IMR-90 (cell line): ENCODE measurements around the gene RAB11B. TPM values are rescaled to one million over a fixed set of nuclear protein-coding genes. Genes with fewer than 3 reads are reported as not detected.

Source experiments
- ATAC-seq: fragments of 200-7000 bp; cut with Tn5 transposase; 2 replicates; pipeline ENCODE4 v1.9.1; 2020; ENCODE audit warnings: low read depth, mild to moderate bottlenecking, moderate library complexity
- BruUV-seq: library from RNA; stranded (reverse); fragments of 400-500 nt; replicated peaks from 2 replicates; lab custom pipeline; 2021; lab: Mats Ljungman, UMichigan
- CTCF ChIA-PET: fragments of 300-600 bp; formaldehyde crosslinking; extraction: SDS; loops from one replicate; lab custom pipeline; 2021; ENCODE audit warnings: antibody characterized with exemption; lab: Yijun Ruan, JAX
- POLR2A ChIA-PET: fragments of 300-600 bp; sonication (Branson Sonifier 250); formaldehyde crosslinking; loops from one replicate; lab custom pipeline; 2022; ENCODE audit warnings: antibody characterized with exemption; ENCODE audit not compliant: unreplicated experiment; lab: Charles Lee
- DNase-seq: peaks from one replicate; pipeline ENCODE4 v3.0.0; 2013
- H2AFZ ChIP-seq: replicated peaks from 2 replicates; pipeline ENCODE3; 2013; ENCODE audit warnings: low read length, mild to moderate bottlenecking; ENCODE audit not compliant: poor library complexity
- H2AK5ac ChIP-seq: 2 replicates; pipeline ENCODE4 v1.6.1; 2013; ENCODE audit warnings: low read depth, low read length, inconsistent platforms
- H2AK9ac ChIP-seq: replicated peaks from 2 replicates; pipeline ENCODE3; 2013; ENCODE audit warnings: mild to moderate bottlenecking, low read depth, low read length, moderate library complexity; ENCODE audit not compliant: poor library complexity
- H2BK120ac ChIP-seq: 2 replicates; pipeline ENCODE4 v1.6.1; 2013; ENCODE audit warnings: low read depth, low read length, inconsistent platforms
- H2BK15ac ChIP-seq: 3 replicates; pipeline ENCODE4 v1.6.1; 2013; ENCODE audit warnings: low read depth, low read length, inconsistent platforms
- H2BK20ac ChIP-seq: 2 replicates; pipeline ENCODE4 v1.6.1; 2013; ENCODE audit warnings: low read depth, mild to moderate bottlenecking, inconsistent platforms, low read length, moderate library complexity
- H2BK5ac ChIP-seq: 2 replicates; pipeline ENCODE4 v1.6.1; 2013; ENCODE audit warnings: mild to moderate bottlenecking, low read depth, low read length, inconsistent platforms; ENCODE audit not compliant: poor library complexity, severe bottlenecking
- H3K14ac ChIP-seq: replicated peaks from 2 replicates; pipeline ENCODE4 v1.6.1; 2013; ENCODE audit warnings: low read depth, low read length, inconsistent platforms
- H3K18ac ChIP-seq: 2 replicates; pipeline ENCODE4 v1.6.1; 2013; ENCODE audit warnings: low read depth, low read length, control low read depth
- H3K23ac ChIP-seq: 2 replicates; pipeline ENCODE4 v1.6.1; 2013; ENCODE audit warnings: low read depth, low read length, inconsistent platforms
- H3K27ac ChIP-seq: 2 replicates; pipeline ENCODE4 v1.5.1; 2013; ENCODE audit warnings: mild to moderate bottlenecking, control low read depth, low read length; ENCODE audit not compliant: insufficient read depth
- H3K27me3 ChIP-seq: 2 replicates; pipeline ENCODE4 v1.6.1; 2013; ENCODE audit warnings: low read length; ENCODE audit not compliant: control insufficient read depth, insufficient read depth
- H3K36me3 ChIP-seq: 2 replicates; pipeline ENCODE4 v1.6.1; 2013; ENCODE audit warnings: low read length, mixed read lengths; ENCODE audit not compliant: control insufficient read depth, insufficient read depth
- H3K4ac ChIP-seq: 2 replicates; pipeline ENCODE4 v1.6.1; 2013; ENCODE audit warnings: low read depth, low read length, inconsistent platforms
- H3K4me1 ChIP-seq: 2 replicates; pipeline ENCODE4 v1.6.1; 2013; ENCODE audit warnings: low read length, mixed read lengths; ENCODE audit not compliant: control insufficient read depth, insufficient read depth
- H3K4me2 ChIP-seq: 2 replicates; pipeline ENCODE4 v1.6.1; 2013; ENCODE audit warnings: low read depth, mild to moderate bottlenecking, control low read depth, low read length, moderate library complexity
- H3K4me3 ChIP-seq: 2 replicates; pipeline ENCODE4 v1.5.1; 2013; ENCODE audit warnings: low read depth, mild to moderate bottlenecking, control low read depth, low read length, moderate library complexity; ENCODE audit not compliant: insufficient read depth
- H3K56ac ChIP-seq: 2 replicates; pipeline ENCODE4 v1.6.1; 2013; ENCODE audit warnings: low read length, inconsistent platforms; ENCODE audit not compliant: insufficient read depth; ENCODE audit errors: extremely low read depth
- H3K79me1 ChIP-seq, 2 experiments: 2 replicates each; pipeline ENCODE4 v1.6.1; 2013; ENCODE audit warnings: low read length in 2 of 2, inconsistent platforms in 1 of 2, low read depth in 1 of 2
- H3K9ac ChIP-seq: 2 replicates; pipeline ENCODE4 v1.6.1; 2013; ENCODE audit warnings: low read depth, low read length, control low read depth
- H3K9me1 ChIP-seq: 2 replicates; pipeline ENCODE4 v1.6.1; 2013; ENCODE audit warnings: low read length, inconsistent platforms; ENCODE audit not compliant: insufficient read depth
- H3K9me3 ChIP-seq: 2 replicates; pipeline ENCODE4 v1.6.1; 2013; ENCODE audit warnings: low read length; ENCODE audit not compliant: control insufficient read depth, insufficient read depth
- H4K20me1 ChIP-seq: 2 replicates; pipeline ENCODE4 v1.6.1; 2013; ENCODE audit warnings: low read length, inconsistent platforms; ENCODE audit not compliant: insufficient read depth
- H4K5ac ChIP-seq: 2 replicates; pipeline ENCODE4 v1.6.1; 2013; ENCODE audit warnings: mild to moderate bottlenecking, low read depth, low read length, control low read depth
- H4K8ac ChIP-seq, 2 experiments: 2 replicates each; pipeline ENCODE4 v1.6.1; 2013; ENCODE audit warnings: low read depth in 2 of 2, low read length in 2 of 2, control low read depth in 1 of 2, inconsistent platforms in 1 of 2
- H4K91ac ChIP-seq: 2 replicates; pipeline ENCODE4 v1.6.1; 2013; ENCODE audit warnings: low read depth, low read length, inconsistent platforms; ENCODE audit not compliant: insufficient read depth
- BHLHE40 ChIP-seq: fragments of 150-350 bp; IDR thresholded peaks from 2 replicates; pipeline ENCODE4 v1.6.1; 2016; ENCODE audit warnings: mild to moderate bottlenecking, low read depth, low read length
- CTCF ChIP-seq: conservative IDR thresholded peaks from 2 replicates; pipeline ENCODE4 v1.5.1; 2012; ENCODE audit warnings: mild to moderate bottlenecking, low read depth, low read length, improper control_type of control experiment
- ELK1 ChIP-seq: fragments of 150-350 bp; IDR thresholded peaks from 2 replicates; pipeline ENCODE4 v1.6.1; 2016; ENCODE audit warnings: low read depth, mild to moderate bottlenecking, low read length, moderate library complexity, borderline replicate concordance
- FOS ChIP-seq: fragments of 150-350 bp; IDR thresholded peaks from 2 replicates; pipeline ENCODE4 v1.6.1; 2016; ENCODE audit warnings: low read depth, low read length
- MAFK ChIP-seq: IDR thresholded peaks from 2 replicates; pipeline ENCODE4 v1.6.1; 2012; ENCODE audit warnings: low read depth, low read length, improper control_type of control experiment
- MAZ ChIP-seq: IDR thresholded peaks from 2 replicates; pipeline ENCODE4 v1.6.1; 2012; ENCODE audit warnings: low read depth, mild to moderate bottlenecking, low read length, improper control_type of control experiment, moderate library complexity, borderline replicate concordance
- MXI1 ChIP-seq: IDR thresholded peaks from 2 replicates; pipeline ENCODE4 v1.6.1; 2012; ENCODE audit warnings: low read depth, mild to moderate bottlenecking, low read length, moderate library complexity, borderline replicate concordance
- NFE2L2 ChIP-seq: fragments of 150-350 bp; IDR thresholded peaks from 2 replicates; pipeline ENCODE4 v1.6.1; 2016; ENCODE audit warnings: low read depth, mild to moderate bottlenecking, low read length
- POLR2A ChIP-seq: IDR thresholded peaks from 2 replicates; pipeline ENCODE4 v1.6.1; 2012; ENCODE audit warnings: mild to moderate bottlenecking, low read depth, low read length
- RAD21 ChIP-seq: IDR thresholded peaks from 2 replicates; pipeline ENCODE4 v1.6.1; 2012; ENCODE audit warnings: low read length, improper control_type of control experiment
- RCOR1 ChIP-seq: IDR thresholded peaks from 2 replicates; pipeline ENCODE4 v1.6.1; 2012; ENCODE audit warnings: mild to moderate bottlenecking, low read length, improper control_type of control experiment; ENCODE audit not compliant: insufficient replicate concordance
- RFX5 ChIP-seq: IDR thresholded peaks from 2 replicates; pipeline ENCODE4 v1.8.0; 2012; ENCODE audit warnings: low read depth, mild to moderate bottlenecking, low read length, moderate library complexity
- SMC3 ChIP-seq: fragments of 150-350 bp; IDR thresholded peaks from 2 replicates; pipeline ENCODE4 v1.6.1; 2016; ENCODE audit warnings: low read depth, mild to moderate bottlenecking, antibody characterized with exemption, low read length, moderate library complexity
- WGBS, 2 experiments: methylation state at CpG; one replicate each; pipeline versions ENCODE4 v1.1.5 to v1.1.7; 2013; ENCODE audit warnings: missing lambda C conversion rate in 2 of 2; ENCODE audit not compliant: insufficient read length in 1 of 2; ENCODE audit errors: extremely low coverage in 2 of 2; 5-methylcytosine and 5-hydroxymethylcytosine counted together
- dilution Hi-C: fragments of 300-500 bp; cut with HindIII; formaldehyde crosslinking; loops from one replicate; pipeline ENCODE4 v1.14.3; 2018; ENCODE audit warnings: low sequenced_read_pairs; ENCODE audit not compliant: unreplicated experiment
- in situ Hi-C: fragments of 300-500 bp; cut with MboI; formaldehyde crosslinking; loops from 3 replicates; pipeline ENCODE4 v1.14.3; 2019; ENCODE audit warnings: low sequenced_read_pairs, inconsistent platforms, mixed read lengths
- intact Hi-C: fragments of 100-400 bp; cut with micrococcal nuclease; formaldehyde crosslinking; loops from 2 replicates; pipeline ENCODE4 v1.10.0; 2022
- polyA plus RNA-seq, 3 experiments: library from polyadenylated mRNA; depleted of rRNA; stranded (reverse); fragments of >200 nt; gene quantifications; 2 replicates each; pipeline ENCODE4 v1.2.3, GENCODE V29; 2012; ENCODE audit warnings: low replicate concordance in 1 of 3
- total RNA-seq: library from RNA; depleted of rRNA; stranded (reverse); fragments of >200 nt; gene quantifications from 2 replicates; pipeline ENCODE4 v1.2.3, GENCODE V29; 2012

Gene RAB11B
- total and polyA plus RNA-seq, 2 of the 4 experiments (the other 2 are of a cell fraction): 8.2 to 117 TPM

- TF ChIP-seq NFE2L2 (no peak), BHLHE40 (no peak), MAZ (no peak), MXI1 (no peak), POLR2A (no peak)
Measured at GRCh38 chr19:8397271-8397670, 7.1 kb downstream of the RAB11B start (continued).

- no TSS peak for BruUV-seq
- Histone ChIP-seq H3K4me1 (peaks cover 11% of the 10 kb centered on the region), H2AFZ (no peak overlapping the region), H4K20me1 (peaks cover 71% of the 10 kb centered on the region), H3K27ac (no peak overlapping the region), H3K4ac (no peak overlapping the region), H4K8ac (no peak overlapping the region), H4K91ac (no peak overlapping the region), H2BK20ac (no peak overlapping the region), H3K36me3 (peaks cover 16% of the 10 kb centered on the region), H3K14ac (no peak overlapping the region), H4K5ac (no peak overlapping the region), H3K79me1 (peaks cover 40 to 71% of the 10 kb centered on the region in 2 experiments), H3K18ac (no peak overlapping the region), H3K9ac (no peak overlapping the region), H3K27me3 (no peaks in the 10 kb centered on the region), H2BK15ac (no peak overlapping the region), H2AK9ac (no peak overlapping the region), H3K4me3 (no peak overlapping the region), H3K4me2 (no peak overlapping the region), H2BK5ac (no peak overlapping the region), H3K23ac (no peak overlapping the region), H3K9me1 (peaks cover 27% of the 10 kb centered on the region), H2BK120ac (no peak overlapping the region), H3K56ac (no peak overlapping the region), H2AK5ac (0 out of 2 replicates have a peak overlapping the region, but pooled peaks have one; percentile 69), H3K9me3 (no peaks in the 10 kb centered on the region)
- intact Hi-C loops (no loop called here), dilution Hi-C loops (no loop called here), in situ Hi-C loops (loop anchor here (5.0 kb wide), 1 partner anchor 41 kb away; no protein-coding TSS in a partner anchor)
- 70% methylated on average over 2 of the region's 10 CpGs; no CpG with 5 or more reads in 1 of the 2 experiments for WGBS, 2 experiments
- ChIA-PET POLR2A (no interaction called here), CTCF (no interaction called here)
- no peak for DNase-seq
- ATAC-seq: no peak
- no peak for TF ChIP-seq CTCF
- no peak for TF ChIP-seq MXI1
- no peak for TF ChIP-seq FOS
- TF ChIP-seq MAFK: no peak
- TF ChIP-seq POLR2A: no peak
- TF ChIP-seq MAZ: no peak
- no peak for TF ChIP-seq SMC3
- no peak for TF ChIP-seq NFE2L2
- no peak for TF ChIP-seq BHLHE40
- TF ChIP-seq RFX5: no peak
- no peak for TF ChIP-seq RAD21
- TF ChIP-seq RCOR1: no peak
- no peak for TF ChIP-seq ELK1
Measured at GRCh38 chr19:8397746-8398310, 7.7 kb downstream of the RAB11B start.
